Liver (tissue), 9 donors: ENCODE results near the gene INO80D. TPM values are rescaled to one million over a fixed set of nuclear protein-coding genes. Genes with fewer than 3 reads are reported as not detected.

Experiments used
- DNase-seq: peaks from one replicate; pipeline ENCODE4 v3.0.0-alpha.2; 2017; ENCODE audit warnings: low spot score
- H3K27ac ChIP-seq, 2 donors: one replicate each; pipeline ENCODE4 v1.7.0; 2013; ENCODE audit warnings: inconsistent platforms in 2 of 2, low read length in 2 of 2, control low read depth in 1 of 2, low read depth in 1 of 2, mild to moderate bottlenecking in 1 of 2
- H3K27me3 ChIP-seq, 4 donors: one replicate each; pipeline versions ENCODE4 v1.6.1 to v1.7.0; 2013; ENCODE audit warnings: low read length in 3 of 4, inconsistent platforms in 1 of 4, mild to moderate bottlenecking in 1 of 4, moderate library complexity in 1 of 4; ENCODE audit not compliant: control insufficient read depth in 4 of 4, insufficient read depth in 4 of 4
- H3K36me3 ChIP-seq, 4 donors: one replicate each; pipeline versions ENCODE4 v1.6.1 to v1.7.0; 2013; ENCODE audit warnings: low read length in 3 of 4, mild to moderate bottlenecking in 3 of 4, low read depth in 1 of 4, moderate library complexity in 1 of 4; ENCODE audit not compliant: control insufficient read depth in 4 of 4, insufficient read depth in 3 of 4
- H3K4me1 ChIP-seq, 4 donors: one replicate each; pipeline versions ENCODE4 v1.6.1 to v1.7.0; 2013; ENCODE audit warnings: low read length in 3 of 4, mild to moderate bottlenecking in 3 of 4, moderate library complexity in 1 of 4; ENCODE audit not compliant: control insufficient read depth in 4 of 4, insufficient read depth in 4 of 4
- H3K4me3 ChIP-seq, 3 donors: one replicate each; pipeline versions ENCODE4 v1.6.1 to v1.7.0; 2013; ENCODE audit warnings: low read length in 3 of 3, control low read depth in 1 of 3, low read depth in 1 of 3, mild to moderate bottlenecking in 1 of 3
- H3K9ac ChIP-seq, 2 donors: one replicate each; pipeline ENCODE4 v1.7.0; 2013; ENCODE audit warnings: low read length in 2 of 2, mild to moderate bottlenecking in 2 of 2, moderate library complexity in 2 of 2, control low read depth in 1 of 2, low read depth in 1 of 2
- H3K9me3 ChIP-seq, 4 donors: one replicate each; pipeline versions ENCODE4 v1.6.1 to v1.7.0; 2013; ENCODE audit warnings: low read length in 3 of 4; ENCODE audit not compliant: control insufficient read depth in 4 of 4
- CTCF ChIP-seq: fragments of 150-350 bp; IDR thresholded peaks from 2 replicates; pipeline ENCODE4 v1.5.1; 2017; ENCODE audit warnings: improper control_type of control experiment, low read depth, low read length; ENCODE audit not compliant: missing input control
- EGR1 ChIP-seq, 2 donors: IDR thresholded peaks; 2 replicates each; pipeline ENCODE4 v1.6.1; 2016 to 2018; ENCODE audit warnings: antibody characterized with exemption in 2 of 2, low read depth in 2 of 2
- FOXA1 ChIP-seq: IDR thresholded peaks from 2 replicates; pipeline ENCODE4 v1.6.1; 2016; ENCODE audit warnings: antibody characterized with exemption
- FOXA2 ChIP-seq: IDR thresholded peaks from 2 replicates; pipeline ENCODE4 v1.6.1; 2016; ENCODE audit warnings: antibody characterized with exemption
- GABPA ChIP-seq, 2 donors: IDR thresholded peaks in 1 of 2; conservative IDR thresholded peaks in 1 of 2; 2 replicates each; pipeline ENCODE4 v1.6.1; 2016; ENCODE audit warnings: antibody characterized with exemption in 2 of 2, mild to moderate bottlenecking in 1 of 2, moderate library complexity in 1 of 2
- HNF4A ChIP-seq, 2 donors: conservative IDR thresholded peaks; 2 replicates each; pipeline ENCODE4 v1.6.1; 2016; ENCODE audit warnings: antibody characterized with exemption in 2 of 2, mild to moderate bottlenecking in 2 of 2
- HNF4G ChIP-seq: IDR thresholded peaks from 2 replicates; pipeline ENCODE4 v1.6.1; 2016; ENCODE audit warnings: antibody characterized with exemption
- JUND ChIP-seq, 2 donors: IDR thresholded peaks; 2 replicates each; pipeline ENCODE4 v1.6.1; 2016; ENCODE audit warnings: antibody characterized with exemption in 2 of 2
- NR2F2 ChIP-seq: IDR thresholded peaks from 2 replicates; pipeline ENCODE4 v1.6.1; 2016; ENCODE audit warnings: antibody characterized with exemption
- RAD21 ChIP-seq, 2 donors: IDR thresholded peaks; 2 replicates each; pipeline ENCODE4 v1.6.1; 2016; ENCODE audit warnings: antibody characterized with exemption in 2 of 2, mild to moderate bottlenecking in 2 of 2
- RXRA ChIP-seq, 2 donors: IDR thresholded peaks; 2 replicates each; pipeline ENCODE4 v1.6.1; 2017 to 2018; ENCODE audit warnings: antibody characterized with exemption in 2 of 2, mild to moderate bottlenecking in 1 of 2
- SP1 ChIP-seq: IDR thresholded peaks from 2 replicates; pipeline ENCODE4 v1.6.1; 2018; ENCODE audit warnings: antibody characterized with exemption, mild to moderate bottlenecking
- TAF1 ChIP-seq: conservative IDR thresholded peaks from 2 replicates; pipeline ENCODE4 v1.6.1; 2016; ENCODE audit warnings: antibody characterized with exemption, mild to moderate bottlenecking
- YY1 ChIP-seq: IDR thresholded peaks from 2 replicates; pipeline ENCODE4 v1.6.1; 2016; ENCODE audit warnings: antibody characterized with exemption, mild to moderate bottlenecking
- WGBS: extraction: QIAGEN DNeasy Blood & Tissue Kit; methylation state at CpG from one replicate; pipeline ENCODE4 v1.1.7; 2013; 5-methylcytosine and 5-hydroxymethylcytosine counted together
- polyA plus RNA-seq, 2 donors: library from polyadenylated mRNA; stranded (reverse) in 1 of 2; unstranded in 1 of 2; fragments of 200-250 nt in 1 of 2; fragments of >200 nt in 1 of 2; fragmentation: Nextera tagmentation in 1 of 2; extraction: Ambion mirVana in 1 of 2; gene quantifications; one replicate each; pipeline versions ENCODE4 v1.2.1 to v1.2.3, GENCODE V29; 2013 to 2015
- total RNA-seq, 2 donors: library from RNA; depleted of rRNA; stranded (reverse); fragments of >200 nt; gene quantifications; one replicate each; pipeline ENCODE4 v1.2.3, GENCODE V29; 2014
- TF ChIP-seq, protein P1 (sequence below): IDR thresholded peaks from 2 replicates; pipeline ENCODE4 v1.6.1; 2016; ENCODE audit warnings: antibody characterized with exemption
- TF ChIP-seq, protein P2 (sequence below): IDR thresholded peaks from 2 replicates; pipeline ENCODE4 v1.6.1; 2016; ENCODE audit warnings: antibody characterized with exemption, mild to moderate bottlenecking
- TF ChIP-seq, protein P3 (sequence below): IDR thresholded peaks from 2 replicates; pipeline ENCODE4 v1.6.1; 2016; ENCODE audit warnings: antibody characterized with exemption
- donor health status: healthy.
- donor health status: healthy.
- donor health status: healthy.
- donor health status: healthy.
- donor health status: healthy.

INO80D gene
- total and polyA plus RNA-seq, 4 donors, result 0.76 to 10.3 (median 5.4) TPM

- H3K9ac ChIP-seq, result no peak overlapping the region
- no peak for DNase-seq
- H3K4me3 ChIP-seq, result no peak overlapping the region
- peaks cover 0 to 20% (median 13%) of the 10 kb centered on the region in 4 donors for H3K4me1 ChIP-seq
- no peaks in the 10 kb centered on the region for H3K9me3 ChIP-seq
- TF ChIP-seq SP1, result no peak
- TF ChIP-seq, protein P1, sequence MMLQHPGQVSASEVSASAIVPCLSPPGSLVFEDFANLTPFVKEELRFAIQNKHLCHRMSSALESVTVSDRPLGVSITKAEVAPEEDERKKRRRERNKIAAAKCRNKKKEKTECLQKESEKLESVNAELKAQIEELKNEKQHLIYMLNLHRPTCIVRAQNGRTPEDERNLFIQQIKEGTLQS, result no peak
- no peak for TF ChIP-seq NR2F2
- TF ChIP-seq EGR1 (IDR thresholded peaks at IDR 0.05; ENCODE audit: low read depth in 2 of 2), result no peak
- TF ChIP-seq CTCF, result no peak
- no peak for TF ChIP-seq YY1
- TF ChIP-seq, protein P2, sequence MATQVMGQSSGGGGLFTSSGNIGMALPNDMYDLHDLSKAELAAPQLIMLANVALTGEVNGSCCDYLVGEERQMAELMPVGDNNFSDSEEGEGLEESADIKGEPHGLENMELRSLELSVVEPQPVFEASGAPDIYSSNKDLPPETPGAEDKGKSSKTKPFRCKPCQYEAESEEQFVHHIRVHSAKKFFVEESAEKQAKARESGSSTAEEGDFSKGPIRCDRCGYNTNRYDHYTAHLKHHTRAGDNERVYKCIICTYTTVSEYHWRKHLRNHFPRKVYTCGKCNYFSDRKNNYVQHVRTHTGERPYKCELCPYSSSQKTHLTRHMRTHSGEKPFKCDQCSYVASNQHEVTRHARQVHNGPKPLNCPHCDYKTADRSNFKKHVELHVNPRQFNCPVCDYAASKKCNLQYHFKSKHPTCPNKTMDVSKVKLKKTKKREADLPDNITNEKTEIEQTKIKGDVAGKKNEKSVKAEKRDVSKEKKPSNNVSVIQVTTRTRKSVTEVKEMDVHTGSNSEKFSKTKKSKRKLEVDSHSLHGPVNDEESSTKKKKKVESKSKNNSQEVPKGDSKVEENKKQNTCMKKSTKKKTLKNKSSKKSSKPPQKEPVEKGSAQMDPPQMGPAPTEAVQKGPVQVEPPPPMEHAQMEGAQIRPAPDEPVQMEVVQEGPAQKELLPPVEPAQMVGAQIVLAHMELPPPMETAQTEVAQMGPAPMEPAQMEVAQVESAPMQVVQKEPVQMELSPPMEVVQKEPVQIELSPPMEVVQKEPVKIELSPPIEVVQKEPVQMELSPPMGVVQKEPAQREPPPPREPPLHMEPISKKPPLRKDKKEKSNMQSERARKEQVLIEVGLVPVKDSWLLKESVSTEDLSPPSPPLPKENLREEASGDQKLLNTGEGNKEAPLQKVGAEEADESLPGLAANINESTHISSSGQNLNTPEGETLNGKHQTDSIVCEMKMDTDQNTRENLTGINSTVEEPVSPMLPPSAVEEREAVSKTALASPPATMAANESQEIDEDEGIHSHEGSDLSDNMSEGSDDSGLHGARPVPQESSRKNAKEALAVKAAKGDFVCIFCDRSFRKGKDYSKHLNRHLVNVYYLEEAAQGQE, result no peak
- TF ChIP-seq RAD21 (IDR thresholded peaks at IDR 0.05), result no peak
- TF ChIP-seq, protein P3, sequence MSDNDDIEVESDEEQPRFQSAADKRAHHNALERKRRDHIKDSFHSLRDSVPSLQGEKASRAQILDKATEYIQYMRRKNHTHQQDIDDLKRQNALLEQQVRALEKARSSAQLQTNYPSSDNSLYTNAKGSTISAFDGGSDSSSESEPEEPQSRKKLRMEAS, result no peak
- no peaks in the 10 kb centered on the region for H3K27me3 ChIP-seq
- no peaks in the 10 kb centered on the region for H3K36me3 ChIP-seq
- no peak overlapping the region for H3K27ac ChIP-seq
Measured at GRCh38 chr2:206088248-206088647, 2.3 kb upstream of the INO80D start.

GRCh38 chr2:206086716-206087350 is 859 bp upstream of the INO80D start:
- WGBS, result 2% methylated on average over 4 of the region's 4 CpGs
- peaks cover 0 to 24% (median 16%) of the 10 kb centered on the region in 4 donors for H3K4me1 ChIP-seq
- DNase-seq, result no peak
- no peaks in the 10 kb centered on the region for H3K27me3 ChIP-seq
- H3K9ac ChIP-seq, result peak overlapping the region; percentile 55 to 99
- H3K27ac ChIP-seq, result peak overlapping the region in 1 of 2 donors; percentile 99
- no peaks in the 10 kb centered on the region for H3K36me3 ChIP-seq
- H3K9me3 ChIP-seq, result no peaks in the 10 kb centered on the region
- peak overlapping the region; percentile 34 to 99 (median 85) for H3K4me3 ChIP-seq
- no peak for TF ChIP-seq HNF4G
- TF ChIP-seq YY1, result no peak
- TF ChIP-seq, protein P2, result no peak
- TF ChIP-seq GABPA (IDR thresholded peaks at IDR 0.05 in 1 of 2, conservative IDR thresholded peaks at IDR 0.05 in 1 of 2), result no peak
- TF ChIP-seq EGR1 (IDR thresholded peaks at IDR 0.05; ENCODE audit: low read depth in 2 of 2), result no peak
- TF ChIP-seq HNF4A (conservative IDR thresholded peaks at IDR 0.05), result no peak
- no peak for TF ChIP-seq SP1
- no peak for TF ChIP-seq CTCF
- TF ChIP-seq TAF1, result no peak
- TF ChIP-seq RAD21 (IDR thresholded peaks at IDR 0.05), result no peak
- no peak for TF ChIP-seq RXRA (IDR thresholded peaks at IDR 0.05)
- TF ChIP-seq FOXA1, result no peak
- TF ChIP-seq, protein P1, result no peak
- TF ChIP-seq JUND (IDR thresholded peaks at IDR 0.05), result no peak
- no peak for TF ChIP-seq FOXA2
